ENCODE data around the gene MUC20.

GRCh38 chr3:195697582-195698324 is 23.0 kb upstream of the MUC20 start:
- no peak for TF ChIP-seq CTCF (optimal IDR thresholded peaks at IDR 0.05 in 1 of 3, IDR thresholded peaks at IDR 0.05 in 1 of 3, conservative IDR thresholded peaks at IDR 0.05 in 1 of 3; ENCODE audit: extremely low read depth in 1 of 3, insufficient read depth in 2 of 3, low read length in 3 of 3)
- TF ChIP-seq EZH2 (IDR thresholded peaks at IDR 0.05; ENCODE audit: low read length): no peak

All from keratinocyte (primary cell).